Measurements from ENCODE around the gene ZNF628.
A peak's percentile ranks its signal among the peaks of the same experiment; 100 is the strongest.

Gene ZNF628

GRCh38 chr19:55451163-55451964, 25.1 kb upstream of the ZNF628 start:
- DNase-seq (ENCODE audit: low read depth in 2 of 2), result no peak

GRCh38 chr19:55451965-55452748, 24.3 kb upstream of the ZNF628 start:
- DNase-seq (ENCODE audit: low read depth in 2 of 2), result no peak

GRCh38 chr19:55452749-55453346, 23.6 kb upstream of the ZNF628 start:
- peak in 1 of 2 donors; percentile 30 for DNase-seq (ENCODE audit: low read depth in 2 of 2)

GRCh38 chr19:55453511-55454260, 22.7 kb upstream of the ZNF628 start:
- DNase-seq (ENCODE audit: low read depth in 2 of 2), result no peak

- no peak for DNase-seq (ENCODE audit: low read depth in 2 of 2)
Observed at GRCh38 chr19:55454787-55455243, 21.6 kb upstream of the ZNF628 start.

- DNase-seq (ENCODE audit: low read depth in 2 of 2), result no peak
Observed at GRCh38 chr19:55455576-55456235, 20.7 kb upstream of the ZNF628 start.

GRCh38 chr19:55456347-55456746, 20.1 kb upstream of the ZNF628 start:
- DNase-seq (ENCODE audit: low read depth in 2 of 2), result no peak

- DNase-seq (ENCODE audit: low read depth in 2 of 2), result no peak
Observed at GRCh38 chr19:55457683-55458457, 18.5 kb upstream of the ZNF628 start.

GRCh38 chr19:55459551-55459949, 16.9 kb upstream of the ZNF628 start:
- no peak for DNase-seq (ENCODE audit: low read depth in 2 of 2)

GRCh38 chr19:55459950-55460657, 16.3 kb upstream of the ZNF628 start:
- DNase-seq (ENCODE audit: low read depth in 2 of 2), result no peak

- DNase-seq (ENCODE audit: low read depth in 2 of 2), result peak in 1 of 2 donors; percentile 24
Observed at GRCh38 chr19:55460670-55461258, 15.7 kb upstream of the ZNF628 start.

GRCh38 chr19:55461259-55461973, 15.0 kb upstream of the ZNF628 start, which contains the start of gene ISOC2:
ISOC2 (minus strand) TSS chr19:55461642; CDS start chr19:55456486, 5,156 bp downstream.
- peak; percentile 100 for DNase-seq (ENCODE audit: low read depth in 2 of 2)

- no peak for DNase-seq (ENCODE audit: low read depth in 2 of 2)
Observed at GRCh38 chr19:55461974-55462626, 14.3 kb upstream of the ZNF628 start.

- no peak for DNase-seq (ENCODE audit: low read depth in 2 of 2)
Observed at GRCh38 chr19:55462722-55463121, 13.7 kb upstream of the ZNF628 start.

- no peak for DNase-seq (ENCODE audit: low read depth in 2 of 2)
Observed at GRCh38 chr19:55463583-55464031, 12.8 kb upstream of the ZNF628 start.

GRCh38 chr19:55464039-55464661, 12.3 kb upstream of the ZNF628 start:
- no peak for DNase-seq (ENCODE audit: low read depth in 2 of 2)

GRCh38 chr19:55464662-55465054, 11.8 kb upstream of the ZNF628 start, which contains the start of gene C19orf85:
C19orf85 (minus strand) TSS chr19:55464751; CDS start chr19:55464554, 197 bp downstream.
- no peak for DNase-seq (ENCODE audit: low read depth in 2 of 2)

Data from stimulated activated CD8-positive, alpha-beta memory T cell treated with anti-CD3 and anti-CD28 coated beads, Interleukin-15, amount 100 ng/mL, for 48 hours (primary cell).